Liver (tissue), 9 donors: ENCODE results near the gene METTL21C. TPM values are rescaled to one million over a fixed set of nuclear protein-coding genes. Genes with fewer than 3 reads are reported as not detected.

Source experiments
- DNase-seq: peaks from one replicate; pipeline ENCODE4 v3.0.0-alpha.2; 2017; ENCODE audit warnings: low spot score
- H3K27ac ChIP-seq, 2 donors: one replicate each; pipeline ENCODE4 v1.7.0; 2013; ENCODE audit warnings: inconsistent platforms in 2 of 2, low read length in 2 of 2, control low read depth in 1 of 2, low read depth in 1 of 2, mild to moderate bottlenecking in 1 of 2
- H3K27me3 ChIP-seq, 4 donors: one replicate each; pipeline versions ENCODE4 v1.6.1 to v1.7.0; 2013; ENCODE audit warnings: low read length in 3 of 4, inconsistent platforms in 1 of 4, mild to moderate bottlenecking in 1 of 4, moderate library complexity in 1 of 4; ENCODE audit not compliant: control insufficient read depth in 4 of 4, insufficient read depth in 4 of 4
- H3K36me3 ChIP-seq, 4 donors: one replicate each; pipeline versions ENCODE4 v1.6.1 to v1.7.0; 2013; ENCODE audit warnings: low read length in 3 of 4, mild to moderate bottlenecking in 3 of 4, low read depth in 1 of 4, moderate library complexity in 1 of 4; ENCODE audit not compliant: control insufficient read depth in 4 of 4, insufficient read depth in 3 of 4
- H3K4me1 ChIP-seq, 4 donors: one replicate each; pipeline versions ENCODE4 v1.6.1 to v1.7.0; 2013; ENCODE audit warnings: low read length in 3 of 4, mild to moderate bottlenecking in 3 of 4, moderate library complexity in 1 of 4; ENCODE audit not compliant: control insufficient read depth in 4 of 4, insufficient read depth in 4 of 4
- H3K4me3 ChIP-seq, 3 donors: one replicate each; pipeline versions ENCODE4 v1.6.1 to v1.7.0; 2013; ENCODE audit warnings: low read length in 3 of 3, control low read depth in 1 of 3, low read depth in 1 of 3, mild to moderate bottlenecking in 1 of 3
- H3K9ac ChIP-seq, 2 donors: one replicate each; pipeline ENCODE4 v1.7.0; 2013; ENCODE audit warnings: low read length in 2 of 2, mild to moderate bottlenecking in 2 of 2, moderate library complexity in 2 of 2, control low read depth in 1 of 2, low read depth in 1 of 2
- H3K9me3 ChIP-seq, 4 donors: one replicate each; pipeline versions ENCODE4 v1.6.1 to v1.7.0; 2013; ENCODE audit warnings: low read length in 3 of 4; ENCODE audit not compliant: control insufficient read depth in 4 of 4
- EGR1 ChIP-seq, 2 donors: IDR thresholded peaks; 2 replicates each; pipeline ENCODE4 v1.6.1; 2016 to 2018; ENCODE audit warnings: antibody characterized with exemption in 2 of 2, low read depth in 2 of 2
- FOXA1 ChIP-seq: IDR thresholded peaks from 2 replicates; pipeline ENCODE4 v1.6.1; 2016; ENCODE audit warnings: antibody characterized with exemption
- FOXA2 ChIP-seq: IDR thresholded peaks from 2 replicates; pipeline ENCODE4 v1.6.1; 2016; ENCODE audit warnings: antibody characterized with exemption
- GABPA ChIP-seq, 2 donors: IDR thresholded peaks in 1 of 2; conservative IDR thresholded peaks in 1 of 2; 2 replicates each; pipeline ENCODE4 v1.6.1; 2016; ENCODE audit warnings: antibody characterized with exemption in 2 of 2, mild to moderate bottlenecking in 1 of 2, moderate library complexity in 1 of 2
- HNF4A ChIP-seq, 2 donors: conservative IDR thresholded peaks; 2 replicates each; pipeline ENCODE4 v1.6.1; 2016; ENCODE audit warnings: antibody characterized with exemption in 2 of 2, mild to moderate bottlenecking in 2 of 2
- HNF4G ChIP-seq: IDR thresholded peaks from 2 replicates; pipeline ENCODE4 v1.6.1; 2016; ENCODE audit warnings: antibody characterized with exemption
- JUND ChIP-seq, 2 donors: IDR thresholded peaks; 2 replicates each; pipeline ENCODE4 v1.6.1; 2016; ENCODE audit warnings: antibody characterized with exemption in 2 of 2
- NR2F2 ChIP-seq: IDR thresholded peaks from 2 replicates; pipeline ENCODE4 v1.6.1; 2016; ENCODE audit warnings: antibody characterized with exemption
- RAD21 ChIP-seq, 2 donors: IDR thresholded peaks; 2 replicates each; pipeline ENCODE4 v1.6.1; 2016; ENCODE audit warnings: antibody characterized with exemption in 2 of 2, mild to moderate bottlenecking in 2 of 2
- RXRA ChIP-seq, 2 donors: IDR thresholded peaks; 2 replicates each; pipeline ENCODE4 v1.6.1; 2017 to 2018; ENCODE audit warnings: antibody characterized with exemption in 2 of 2, mild to moderate bottlenecking in 1 of 2
- SP1 ChIP-seq: IDR thresholded peaks from 2 replicates; pipeline ENCODE4 v1.6.1; 2018; ENCODE audit warnings: antibody characterized with exemption, mild to moderate bottlenecking
- TAF1 ChIP-seq: conservative IDR thresholded peaks from 2 replicates; pipeline ENCODE4 v1.6.1; 2016; ENCODE audit warnings: antibody characterized with exemption, mild to moderate bottlenecking
- YY1 ChIP-seq: IDR thresholded peaks from 2 replicates; pipeline ENCODE4 v1.6.1; 2016; ENCODE audit warnings: antibody characterized with exemption, mild to moderate bottlenecking
- WGBS: extraction: QIAGEN DNeasy Blood & Tissue Kit; methylation state at CpG from one replicate; pipeline ENCODE4 v1.1.7; 2013; 5-methylcytosine and 5-hydroxymethylcytosine counted together
- polyA plus RNA-seq, 2 donors: library from polyadenylated mRNA; stranded (reverse) in 1 of 2; unstranded in 1 of 2; fragments of 200-250 nt in 1 of 2; fragments of >200 nt in 1 of 2; fragmentation: Nextera tagmentation in 1 of 2; extraction: Ambion mirVana in 1 of 2; gene quantifications; one replicate each; pipeline versions ENCODE4 v1.2.1 to v1.2.3, GENCODE V29; 2013 to 2015
- total RNA-seq, 2 donors: library from RNA; depleted of rRNA; stranded (reverse); fragments of >200 nt; gene quantifications; one replicate each; pipeline ENCODE4 v1.2.3, GENCODE V29; 2014
- TF ChIP-seq, protein P1 (sequence below): IDR thresholded peaks from 2 replicates; pipeline ENCODE4 v1.6.1; 2016; ENCODE audit warnings: antibody characterized with exemption, mild to moderate bottlenecking
- TF ChIP-seq, protein P2 (sequence below): IDR thresholded peaks from 2 replicates; pipeline ENCODE4 v1.6.1; 2016; ENCODE audit warnings: antibody characterized with exemption
- TF ChIP-seq, protein P3 (sequence below): fragments of 150-350 bp; IDR thresholded peaks from 2 replicates; pipeline ENCODE4 v1.5.1; 2017; ENCODE audit warnings: improper control_type of control experiment, low read depth, low read length; ENCODE audit not compliant: missing input control
- TF ChIP-seq, protein P4 (sequence below): IDR thresholded peaks from 2 replicates; pipeline ENCODE4 v1.6.1; 2016; ENCODE audit warnings: antibody characterized with exemption
- TF ChIP-seq, protein P5 (sequence below): IDR thresholded peaks from 2 replicates; pipeline ENCODE4 v1.6.1; 2016; ENCODE audit warnings: antibody characterized with exemption
- donor health status: healthy.
- donor health status: healthy.
- donor health status: healthy.
- donor health status: healthy.
- donor health status: healthy.

The METTL21C gene
- total and polyA plus RNA-seq, 4 donors = 0.09 TPM; not detected in 3

DNA sequence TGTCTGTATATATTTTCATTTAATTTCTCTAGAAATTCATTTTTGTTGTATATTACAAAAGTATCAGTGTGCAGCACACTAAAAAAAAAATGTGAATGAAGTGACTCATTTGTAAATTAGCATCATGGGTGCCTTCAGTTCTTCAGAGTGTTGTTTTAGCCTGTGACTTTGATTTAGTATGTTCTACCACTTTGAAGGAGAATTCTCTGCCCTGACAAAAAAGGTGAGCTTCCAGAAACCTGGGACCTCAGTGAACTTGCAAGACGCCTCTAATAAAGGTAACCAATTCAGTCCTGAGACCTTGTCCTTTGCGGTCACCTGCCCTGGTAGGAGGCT, 2.4 kb downstream of the METTL21C start:
- H3K4me1 ChIP-seq = no peaks in the 10 kb centered on the region
- TF ChIP-seq YY1 (no peak), GABPA (IDR thresholded peaks at IDR 0.05 in 1 of 2, conservative IDR thresholded peaks at IDR 0.05 in 1 of 2) (no peak), RXRA (IDR thresholded peaks at IDR 0.05) (no peak), FOXA2 (no peak), EGR1 (IDR thresholded peaks at IDR 0.05; ENCODE audit: low read depth in 2 of 2) (no peak), NR2F2 (no peak), SP1 (no peak), HNF4A (conservative IDR thresholded peaks at IDR 0.05) (no peak), FOXA1 (no peak), JUND (IDR thresholded peaks at IDR 0.05) (no peak), TAF1 (no peak), HNF4G (no peak), RAD21 (IDR thresholded peaks at IDR 0.05) (no peak)
- TF ChIP-seq, protein P1, sequence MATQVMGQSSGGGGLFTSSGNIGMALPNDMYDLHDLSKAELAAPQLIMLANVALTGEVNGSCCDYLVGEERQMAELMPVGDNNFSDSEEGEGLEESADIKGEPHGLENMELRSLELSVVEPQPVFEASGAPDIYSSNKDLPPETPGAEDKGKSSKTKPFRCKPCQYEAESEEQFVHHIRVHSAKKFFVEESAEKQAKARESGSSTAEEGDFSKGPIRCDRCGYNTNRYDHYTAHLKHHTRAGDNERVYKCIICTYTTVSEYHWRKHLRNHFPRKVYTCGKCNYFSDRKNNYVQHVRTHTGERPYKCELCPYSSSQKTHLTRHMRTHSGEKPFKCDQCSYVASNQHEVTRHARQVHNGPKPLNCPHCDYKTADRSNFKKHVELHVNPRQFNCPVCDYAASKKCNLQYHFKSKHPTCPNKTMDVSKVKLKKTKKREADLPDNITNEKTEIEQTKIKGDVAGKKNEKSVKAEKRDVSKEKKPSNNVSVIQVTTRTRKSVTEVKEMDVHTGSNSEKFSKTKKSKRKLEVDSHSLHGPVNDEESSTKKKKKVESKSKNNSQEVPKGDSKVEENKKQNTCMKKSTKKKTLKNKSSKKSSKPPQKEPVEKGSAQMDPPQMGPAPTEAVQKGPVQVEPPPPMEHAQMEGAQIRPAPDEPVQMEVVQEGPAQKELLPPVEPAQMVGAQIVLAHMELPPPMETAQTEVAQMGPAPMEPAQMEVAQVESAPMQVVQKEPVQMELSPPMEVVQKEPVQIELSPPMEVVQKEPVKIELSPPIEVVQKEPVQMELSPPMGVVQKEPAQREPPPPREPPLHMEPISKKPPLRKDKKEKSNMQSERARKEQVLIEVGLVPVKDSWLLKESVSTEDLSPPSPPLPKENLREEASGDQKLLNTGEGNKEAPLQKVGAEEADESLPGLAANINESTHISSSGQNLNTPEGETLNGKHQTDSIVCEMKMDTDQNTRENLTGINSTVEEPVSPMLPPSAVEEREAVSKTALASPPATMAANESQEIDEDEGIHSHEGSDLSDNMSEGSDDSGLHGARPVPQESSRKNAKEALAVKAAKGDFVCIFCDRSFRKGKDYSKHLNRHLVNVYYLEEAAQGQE = no peak
- TF ChIP-seq, protein P2, sequence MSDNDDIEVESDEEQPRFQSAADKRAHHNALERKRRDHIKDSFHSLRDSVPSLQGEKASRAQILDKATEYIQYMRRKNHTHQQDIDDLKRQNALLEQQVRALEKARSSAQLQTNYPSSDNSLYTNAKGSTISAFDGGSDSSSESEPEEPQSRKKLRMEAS = no peak
- TF ChIP-seq, protein P3, sequence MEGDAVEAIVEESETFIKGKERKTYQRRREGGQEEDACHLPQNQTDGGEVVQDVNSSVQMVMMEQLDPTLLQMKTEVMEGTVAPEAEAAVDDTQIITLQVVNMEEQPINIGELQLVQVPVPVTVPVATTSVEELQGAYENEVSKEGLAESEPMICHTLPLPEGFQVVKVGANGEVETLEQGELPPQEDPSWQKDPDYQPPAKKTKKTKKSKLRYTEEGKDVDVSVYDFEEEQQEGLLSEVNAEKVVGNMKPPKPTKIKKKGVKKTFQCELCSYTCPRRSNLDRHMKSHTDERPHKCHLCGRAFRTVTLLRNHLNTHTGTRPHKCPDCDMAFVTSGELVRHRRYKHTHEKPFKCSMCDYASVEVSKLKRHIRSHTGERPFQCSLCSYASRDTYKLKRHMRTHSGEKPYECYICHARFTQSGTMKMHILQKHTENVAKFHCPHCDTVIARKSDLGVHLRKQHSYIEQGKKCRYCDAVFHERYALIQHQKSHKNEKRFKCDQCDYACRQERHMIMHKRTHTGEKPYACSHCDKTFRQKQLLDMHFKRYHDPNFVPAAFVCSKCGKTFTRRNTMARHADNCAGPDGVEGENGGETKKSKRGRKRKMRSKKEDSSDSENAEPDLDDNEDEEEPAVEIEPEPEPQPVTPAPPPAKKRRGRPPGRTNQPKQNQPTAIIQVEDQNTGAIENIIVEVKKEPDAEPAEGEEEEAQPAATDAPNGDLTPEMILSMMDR = no peak
- TF ChIP-seq, protein P4, sequence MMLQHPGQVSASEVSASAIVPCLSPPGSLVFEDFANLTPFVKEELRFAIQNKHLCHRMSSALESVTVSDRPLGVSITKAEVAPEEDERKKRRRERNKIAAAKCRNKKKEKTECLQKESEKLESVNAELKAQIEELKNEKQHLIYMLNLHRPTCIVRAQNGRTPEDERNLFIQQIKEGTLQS = no peak
- TF ChIP-seq, protein P5, sequence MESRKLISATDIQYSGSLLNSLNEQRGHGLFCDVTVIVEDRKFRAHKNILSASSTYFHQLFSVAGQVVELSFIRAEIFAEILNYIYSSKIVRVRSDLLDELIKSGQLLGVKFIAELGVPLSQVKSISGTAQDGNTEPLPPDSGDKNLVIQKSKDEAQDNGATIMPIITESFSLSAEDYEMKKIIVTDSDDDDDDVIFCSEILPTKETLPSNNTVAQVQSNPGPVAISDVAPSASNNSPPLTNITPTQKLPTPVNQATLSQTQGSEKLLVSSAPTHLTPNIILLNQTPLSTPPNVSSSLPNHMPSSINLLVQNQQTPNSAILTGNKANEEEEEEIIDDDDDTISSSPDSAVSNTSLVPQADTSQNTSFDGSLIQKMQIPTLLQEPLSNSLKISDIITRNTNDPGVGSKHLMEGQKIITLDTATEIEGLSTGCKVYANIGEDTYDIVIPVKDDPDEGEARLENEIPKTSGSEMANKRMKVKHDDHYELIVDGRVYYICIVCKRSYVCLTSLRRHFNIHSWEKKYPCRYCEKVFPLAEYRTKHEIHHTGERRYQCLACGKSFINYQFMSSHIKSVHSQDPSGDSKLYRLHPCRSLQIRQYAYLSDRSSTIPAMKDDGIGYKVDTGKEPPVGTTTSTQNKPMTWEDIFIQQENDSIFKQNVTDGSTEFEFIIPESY = no peak
- 86% methylated on average over 2 of the region's 2 CpGs for WGBS
- no peak overlapping the region for H3K9ac ChIP-seq
- H3K27me3 ChIP-seq = peaks cover 0 to 9% (median 3%) of the 10 kb centered on the region in 4 donors
- no peaks in the 10 kb centered on the region for H3K9me3 ChIP-seq
- H3K36me3 ChIP-seq = no peaks in the 10 kb centered on the region
- H3K4me3 ChIP-seq = no peak overlapping the region
- no peak overlapping the region for H3K27ac ChIP-seq
- DNase-seq = no peak
